HCT116 (cell line): Measurements from ENCODE around the gene PSMD5. TPM values are rescaled to one million over a fixed set of nuclear protein-coding genes. Genes with fewer than 3 reads are reported as not detected.

ENCODE experiments used
- ATAC-seq: fragments of 200-7000 bp; cut with Tn5 transposase; 2 replicates; pipeline ENCODE4 v1.9.1; 2020; ENCODE audit warnings: mild to moderate bottlenecking, moderate library complexity
- BruUV-seq: library from RNA; stranded (reverse); fragments of 400-500 nt; replicated peaks from 2 replicates; lab custom pipeline; 2021; lab: Mats Ljungman, UMichigan
- CTCF ChIA-PET: fragments of 300-600 bp; sonication (Branson Sonifier 250); formaldehyde crosslinking; loops from one replicate; lab custom pipeline; 2021; ENCODE audit warnings: antibody characterized with exemption; lab: Charles Lee
- POLR2A ChIA-PET: fragments of 300-600, 350-600 bp; sonication (Branson Sonifier 250); formaldehyde crosslinking; loops from one replicate; lab custom pipeline; 2021; ENCODE audit warnings: antibody characterized with exemption; lab: Charles Lee
- RAD21 ChIA-PET, 2 experiments: fragments of 300-600 bp; sonication (Branson Sonifier 250); formaldehyde crosslinking; loops; one replicate each; lab custom pipeline; 2023; ENCODE audit warnings: low total read pairs in 2 of 2; ENCODE audit not compliant: uncharacterized antibody in 2 of 2, unreplicated experiment in 2 of 2, low non-redundant PET in 1 of 2; lab: Charles Lee
- DNase-seq: peaks from one replicate; pipeline ENCODE4 v3.0.0-alpha.2; 2010; ENCODE audit warnings: low read depth, low spot score
- H2AFZ ChIP-seq: fragments of 200-600 bp; shearing (Covaris generic), sonication (generic); 2 replicates; pipeline ENCODE4 v1.6.1; 2017; ENCODE audit warnings: low read depth, mixed run types, mixed read lengths, antibody characterized with exemption, low read length; ENCODE audit not compliant: poor library complexity, severe bottlenecking
- H3K27ac ChIP-seq: 2 replicates; pipeline ENCODE4 v1.5.1; 2012; ENCODE audit warnings: low read depth, low read length
- H3K27me3 ChIP-seq: fragments of 200-600 bp; sonication (generic); 2 replicates; pipeline ENCODE4 v1.6.1; 2016; ENCODE audit warnings: mixed run types, low read length, mixed read lengths; ENCODE audit not compliant: insufficient read depth
- H3K36me3 ChIP-seq, 2 experiments: fragments of 200-500 bp in 1 of 2; fragments of 200-600 bp in 1 of 2; sonication (Bioruptor generic) in 1 of 2; sonication (generic) in 1 of 2; 2 replicates each; pipeline versions ENCODE4 v1.5.1 to v1.6.1; 2014 to 2016; ENCODE audit warnings: low read length in 2 of 2, inconsistent platforms in 1 of 2, mixed read lengths in 1 of 2, mixed run types in 1 of 2; ENCODE audit not compliant: insufficient read depth in 2 of 2, control insufficient read depth in 1 of 2
- H3K4me1 ChIP-seq, 2 experiments: fragments of 200-600 bp in 1 of 2; sonication (generic) in 1 of 2; 2 replicates each; pipeline versions ENCODE4 v1.5.1 to v1.6.1; 2012 to 2017; ENCODE audit warnings: low read length in 2 of 2, inconsistent platforms in 1 of 2, mild to moderate bottlenecking in 1 of 2, mixed read lengths in 1 of 2, mixed run types in 1 of 2, moderate library complexity in 1 of 2; ENCODE audit not compliant: insufficient read depth in 2 of 2, control insufficient read depth in 1 of 2
- H3K4me2 ChIP-seq: fragments of 200-600 bp; sonication (generic); 2 replicates; pipeline ENCODE4 v1.6.1; 2017; ENCODE audit warnings: mixed run types, low read length, mixed read lengths
- H3K4me3 ChIP-seq, 2 experiments: fragments of 200-600 bp in 1 of 2; sonication (generic) in 1 of 2; replicated peaks in 1 of 2; 2 replicates each; pipeline ENCODE4 v1.5.1; 2011 to 2016; ENCODE audit warnings: low read length in 2 of 2, control low read depth in 1 of 2, low read depth in 1 of 2, mild to moderate bottlenecking in 1 of 2, mixed read lengths in 1 of 2, mixed run types in 1 of 2
- H3K79me2 ChIP-seq: fragments of 200-600 bp; sonication (generic); 2 replicates; pipeline ENCODE4 v1.6.1; 2017; ENCODE audit warnings: mild to moderate bottlenecking, mixed run types, low read length, moderate library complexity, mixed read lengths; ENCODE audit not compliant: insufficient read depth
- H3K9ac ChIP-seq: fragments of 200-600 bp; sonication (generic); 2 replicates; pipeline ENCODE4 v1.6.1; 2016; ENCODE audit warnings: low read length, mixed read lengths
- H3K9me2 ChIP-seq: fragments of 200-600 bp; sonication (generic), shearing (Covaris generic); 2 replicates; pipeline ENCODE4 v1.6.1; 2017; ENCODE audit warnings: mixed run types, mild to moderate bottlenecking, moderate library complexity; ENCODE audit not compliant: insufficient read depth
- H3K9me3 ChIP-seq, 2 experiments: fragments of 200-500 bp in 1 of 2; fragments of 200-600 bp in 1 of 2; sonication (Bioruptor generic) in 1 of 2; sonication (generic) in 1 of 2; 2 replicates each; pipeline ENCODE4 v1.6.1; 2014 to 2017; ENCODE audit warnings: low read length in 2 of 2, mixed read lengths in 2 of 2, inconsistent platforms in 1 of 2, low read depth in 1 of 2, mild to moderate bottlenecking in 1 of 2, mixed run types in 1 of 2, moderate library complexity in 1 of 2; ENCODE audit not compliant: control insufficient read depth in 1 of 2, insufficient read depth in 1 of 2
- H4K20me1 ChIP-seq: fragments of 200-600 bp; sonication (generic), shearing (Covaris generic); 2 replicates; pipeline ENCODE4 v1.6.1; 2017; ENCODE audit warnings: mixed run types, mild to moderate bottlenecking, moderate library complexity; ENCODE audit not compliant: insufficient read depth
- CEBPB ChIP-seq: IDR thresholded peaks from 2 replicates; pipeline ENCODE4 v1.6.1; 2012; ENCODE audit warnings: low read depth
- EGR1 ChIP-seq: IDR thresholded peaks from 2 replicates; pipeline ENCODE4 v1.6.1; 2012; ENCODE audit warnings: low read depth
- FOSL1 ChIP-seq: IDR thresholded peaks from 2 replicates; pipeline ENCODE4 v1.6.1; 2012; ENCODE audit warnings: low read depth
- JUND ChIP-seq: IDR thresholded peaks from 2 replicates; pipeline ENCODE4 v1.6.1; 2012
- TCF7L2 ChIP-seq: IDR thresholded peaks from 2 replicates; pipeline ENCODE4 v1.7.0; 2011; ENCODE audit warnings: borderline replicate concordance, inconsistent platforms; ENCODE audit not compliant: insufficient read depth, insufficient read length; ENCODE audit errors: extremely low read depth
- ZNF274 ChIP-seq: fragments of 200-500 bp; sonication (Bioruptor generic); IDR thresholded peaks from 2 replicates; pipeline ENCODE4 v1.6.1; 2014; ENCODE audit warnings: mild to moderate bottlenecking, low read depth, low read length, inconsistent platforms
- intact Hi-C: fragments of 100-400 bp; cut with micrococcal nuclease; formaldehyde crosslinking; loops from 2 replicates; pipeline ENCODE4 v1.10.0; 2022
- total RNA-seq: library from RNA; stranded (reverse); gene quantifications from one replicate; pipeline ENCODE4 v1.2.1, GENCODE V29; 2021; ENCODE audit not compliant: unreplicated experiment
- TF ChIP-seq, protein P1 (sequence below): IDR thresholded peaks from 2 replicates; pipeline ENCODE4 v1.6.1; 2011; ENCODE audit warnings: mild to moderate bottlenecking, low read length, moderate library complexity; ENCODE audit not compliant: insufficient replicate concordance; ENCODE audit errors: extremely low read depth
- TF ChIP-seq, protein P2 (sequence below): IDR thresholded peaks from 2 replicates; pipeline ENCODE4 v1.6.1; 2012

Gene PSMD5
- total RNA-seq, 1 experiment from 2014 or later, result 64.3 TPM

DNA sequence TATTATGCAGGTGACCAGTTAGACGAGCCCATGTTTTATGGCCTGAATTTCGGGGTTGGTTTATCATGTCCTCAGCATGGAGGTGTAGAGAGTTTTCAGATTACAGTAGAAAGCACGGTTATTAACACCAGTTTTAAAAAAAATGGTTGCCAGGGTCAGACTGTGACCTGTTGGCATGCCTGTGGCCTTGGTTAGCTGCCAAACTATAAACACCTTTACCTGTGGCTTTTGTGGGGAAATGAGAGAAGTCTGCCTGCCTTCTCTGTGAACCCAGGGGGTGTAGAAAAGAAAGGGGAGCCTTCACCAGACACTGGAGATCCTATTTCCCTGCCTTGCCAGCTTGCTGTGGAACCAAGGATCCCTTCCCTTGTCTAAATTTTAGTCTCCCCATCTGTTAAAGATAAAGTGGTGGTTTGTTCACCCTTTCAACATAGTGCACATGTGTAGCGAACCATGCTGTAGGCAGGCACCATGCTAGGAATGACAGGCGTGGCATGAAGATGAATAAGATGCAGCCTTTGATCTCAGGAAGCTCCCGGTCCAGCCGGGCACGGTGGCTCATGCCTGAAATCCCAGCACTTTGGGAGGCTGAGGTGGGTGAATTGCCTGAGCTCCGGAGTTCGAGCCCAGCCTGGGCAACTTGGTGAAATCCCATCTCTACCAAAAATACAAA, 40.3 kb upstream of the PSMD5 start:
- no peaks in the 10 kb centered on the region for H4K20me1 ChIP-seq
- H3K4me1 ChIP-seq, result peaks cover 19 to 38% of the 10 kb centered on the region in 2 experiments
- ATAC-seq, result peak; percentile 64
- H3K9ac ChIP-seq, result no peak overlapping the region
- no peak overlapping the region for H3K27ac ChIP-seq
- no peak for DNase-seq
- H3K9me3 ChIP-seq, result no peaks in the 10 kb centered on the region
- no peaks in the 10 kb centered on the region for H3K9me2 ChIP-seq
- no peaks in the 10 kb centered on the region for H3K27me3 ChIP-seq
- ChIA-PET RAD21 (no interaction called here), POLR2A (interaction anchor here (0.7 kb wide), 1 partner anchor 40 kb away, joined by 3 read pairs; the partner anchor contains the start of gene PSMD5), CTCF (no interaction called here)
- TF ChIP-seq TCF7L2 (peak; percentile 68), ZNF274 (no peak)
- no peak overlapping the region for H3K4me3 ChIP-seq
- H2AFZ ChIP-seq, result no peak overlapping the region
- no peaks in the 10 kb centered on the region for H3K79me2 ChIP-seq
- no peaks in the 10 kb centered on the region for H3K36me3 ChIP-seq
- peak overlapping the region; percentile 51 for H3K4me2 ChIP-seq
- intact Hi-C loops, result no loop called here
- BruUV-seq, result no TSS peak

DNA sequence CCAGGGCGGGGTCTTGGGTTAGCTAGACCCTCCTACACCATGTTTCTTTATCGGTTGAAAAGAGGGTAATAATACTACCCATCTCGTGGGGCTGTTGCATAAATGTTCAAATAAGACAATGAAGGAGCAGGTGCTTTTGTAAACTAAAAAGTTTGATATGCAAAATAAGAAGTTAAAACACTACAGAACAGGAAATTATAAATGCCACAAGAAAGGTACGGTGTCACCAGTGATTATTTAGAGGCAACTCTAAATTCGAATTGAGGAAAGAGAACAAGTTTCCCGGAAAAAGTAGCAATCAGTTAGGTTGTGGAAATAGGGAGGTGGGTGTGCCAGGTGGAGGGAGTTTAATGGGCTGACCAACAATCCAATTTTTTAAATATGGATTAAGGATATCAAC, 36.7 kb upstream of the PSMD5 start:
- Histone ChIP-seq H3K9ac (no peak overlapping the region), H3K27ac (no peak overlapping the region), H3K36me3 (peaks cover 0 to 3% of the 10 kb centered on the region in 2 experiments; a peak in 1 of 4 replicates), H3K4me3 (no peak overlapping the region), H3K79me2 (peaks cover 16% of the 10 kb centered on the region), H3K4me2 (no peak overlapping the region), H3K4me1 (peaks cover 38 to 58% of the 10 kb centered on the region in 2 experiments), H3K27me3 (no peaks in the 10 kb centered on the region), H4K20me1 (no peaks in the 10 kb centered on the region), H2AFZ (no peak overlapping the region), H3K9me2 (no peaks in the 10 kb centered on the region), H3K9me3 (no peaks in the 10 kb centered on the region)
- BruUV-seq, result no TSS peak
- POLR2A ChIA-PET, result no interaction called here
- RAD21 ChIA-PET, result no interaction called here
- CTCF ChIA-PET, result no interaction called here
- intact Hi-C loops, result loop anchor here (5.0 kb wide), 1 partner anchor 58 kb away; no protein-coding TSS in a partner anchor
- no peak for ATAC-seq
- TF ChIP-seq EGR1 (no peak), FOSL1 (no peak), JUND (no peak), CEBPB (no peak)
- TF ChIP-seq, protein P1, sequence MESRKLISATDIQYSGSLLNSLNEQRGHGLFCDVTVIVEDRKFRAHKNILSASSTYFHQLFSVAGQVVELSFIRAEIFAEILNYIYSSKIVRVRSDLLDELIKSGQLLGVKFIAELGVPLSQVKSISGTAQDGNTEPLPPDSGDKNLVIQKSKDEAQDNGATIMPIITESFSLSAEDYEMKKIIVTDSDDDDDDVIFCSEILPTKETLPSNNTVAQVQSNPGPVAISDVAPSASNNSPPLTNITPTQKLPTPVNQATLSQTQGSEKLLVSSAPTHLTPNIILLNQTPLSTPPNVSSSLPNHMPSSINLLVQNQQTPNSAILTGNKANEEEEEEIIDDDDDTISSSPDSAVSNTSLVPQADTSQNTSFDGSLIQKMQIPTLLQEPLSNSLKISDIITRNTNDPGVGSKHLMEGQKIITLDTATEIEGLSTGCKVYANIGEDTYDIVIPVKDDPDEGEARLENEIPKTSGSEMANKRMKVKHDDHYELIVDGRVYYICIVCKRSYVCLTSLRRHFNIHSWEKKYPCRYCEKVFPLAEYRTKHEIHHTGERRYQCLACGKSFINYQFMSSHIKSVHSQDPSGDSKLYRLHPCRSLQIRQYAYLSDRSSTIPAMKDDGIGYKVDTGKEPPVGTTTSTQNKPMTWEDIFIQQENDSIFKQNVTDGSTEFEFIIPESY, result no peak
- TF ChIP-seq, protein P2, sequence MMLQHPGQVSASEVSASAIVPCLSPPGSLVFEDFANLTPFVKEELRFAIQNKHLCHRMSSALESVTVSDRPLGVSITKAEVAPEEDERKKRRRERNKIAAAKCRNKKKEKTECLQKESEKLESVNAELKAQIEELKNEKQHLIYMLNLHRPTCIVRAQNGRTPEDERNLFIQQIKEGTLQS, result no peak
- DNase-seq, result no peak
